Lower lobe of right lung (tissue), 2 donors: ENCODE data around the gene STON2. TPM values are rescaled to one million over a fixed set of nuclear protein-coding genes. Genes with fewer than 3 reads are reported as not detected.
"Not testable (repeated sequence)": the region's sequence is repeated elsewhere in the genome, so short reads cannot be mapped to it uniquely, and the experiment has no call there.

Experiments
- ATAC-seq, 2 donors: fragments of 200-7000 bp; cut with Tn5 transposase; one replicate each; pipeline ENCODE4 v1.9.1; 2020 to 2022; ENCODE audit warnings: mild to moderate bottlenecking in 2 of 2, moderate library complexity in 2 of 2
- DNase-seq: peaks from one replicate; pipeline ENCODE4 v3.0.0-alpha.2; 2020
- H3K27ac ChIP-seq: fragments of 200-600 bp; one replicate; pipeline ENCODE4 v1.8.0; 2022
- H3K27me3 ChIP-seq: fragments of 200-600 bp; one replicate; pipeline ENCODE4 v1.8.0; 2022; ENCODE audit warnings: low read depth
- H3K36me3 ChIP-seq: fragments of 200-600 bp; one replicate; pipeline ENCODE4 v1.8.0; 2022; ENCODE audit warnings: mild to moderate bottlenecking
- H3K4me1 ChIP-seq: fragments of 200-600 bp; one replicate; pipeline ENCODE4 v1.8.0; 2022
- H3K4me3 ChIP-seq: fragments of 200-600 bp; one replicate; pipeline ENCODE4 v1.8.0; 2022; ENCODE audit warnings: mild to moderate bottlenecking
- H3K9me3 ChIP-seq: fragments of 200-600 bp; one replicate; pipeline ENCODE4 v1.8.0; 2022
- intact Hi-C: fragments of 100-400 bp; cut with DNase I; formaldehyde crosslinking; loops from one replicate; pipeline ENCODE4 v1.11.0; 2022
- total RNA-seq: library from RNA; stranded (reverse); fragmentation: NEBNext Ultra II Directional; extraction: Animal tissue kit (Norgen Biotek cat#: 25700); gene quantifications from one replicate; pipeline ENCODE4 v1.2.1, GENCODE V29; 2021
- TF ChIP-seq, protein P1 (sequence below): fragments of 200-600 bp; IDR thresholded peaks from one replicate; pipeline ENCODE4 v1.8.0; 2022; ENCODE audit warnings: antibody characterized with exemption, mild to moderate bottlenecking
- donor health status: DM: no; HTN: yes; CAD: no; lungs with severe emphysema.

The STON2 gene
- total RNA-seq, 1 donor from 2014 or later, result 34.3 TPM

DNA sequence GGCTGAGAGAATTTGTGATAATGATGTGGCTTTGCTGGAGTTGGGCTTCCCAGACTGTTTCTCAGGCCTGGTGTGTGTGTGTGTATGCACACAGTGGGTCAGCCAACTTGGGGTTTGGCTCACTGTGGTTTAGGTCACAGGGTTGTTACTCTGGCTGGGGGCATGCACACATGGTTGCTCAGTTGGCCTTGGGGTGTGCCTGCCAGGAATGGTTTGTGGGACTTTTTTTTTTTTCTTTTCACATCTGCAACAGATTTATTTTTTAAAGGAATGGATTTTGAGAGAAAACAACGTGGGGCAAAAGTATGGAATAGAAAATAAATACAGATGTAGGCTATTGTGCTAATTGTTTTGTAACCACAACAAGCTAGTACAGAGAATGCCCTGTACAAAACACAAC is 154.4 kb downstream of the STON2 start:
- intact Hi-C loops, result no loop called here
- H3K27me3 ChIP-seq, result no peaks in the 10 kb centered on the region

GRCh38 chr14:81244431-81244830 is 155.7 kb downstream of the STON2 start:
- H3K36me3 ChIP-seq, H3K9me3 ChIP-seq, H3K27ac ChIP-seq, DNase-seq, H3K4me1 ChIP-seq, ATAC-seq, intact Hi-C loops, H3K27me3 ChIP-seq, H3K4me3 ChIP-seq: not testable (repeated sequence)

More for the DNA sequence above, 154.4 kb downstream of the STON2 start:
- Histone ChIP-seq H3K4me1 (no peaks in the 10 kb centered on the region), H3K27ac (no peak overlapping the region), H3K36me3 (no peaks in the 10 kb centered on the region), H3K9me3 (peaks cover 4% of the 10 kb centered on the region), H3K4me3 (no peak overlapping the region)
- ATAC-seq (no peak), DNase-seq (no peak)
- TF ChIP-seq, protein P1, sequence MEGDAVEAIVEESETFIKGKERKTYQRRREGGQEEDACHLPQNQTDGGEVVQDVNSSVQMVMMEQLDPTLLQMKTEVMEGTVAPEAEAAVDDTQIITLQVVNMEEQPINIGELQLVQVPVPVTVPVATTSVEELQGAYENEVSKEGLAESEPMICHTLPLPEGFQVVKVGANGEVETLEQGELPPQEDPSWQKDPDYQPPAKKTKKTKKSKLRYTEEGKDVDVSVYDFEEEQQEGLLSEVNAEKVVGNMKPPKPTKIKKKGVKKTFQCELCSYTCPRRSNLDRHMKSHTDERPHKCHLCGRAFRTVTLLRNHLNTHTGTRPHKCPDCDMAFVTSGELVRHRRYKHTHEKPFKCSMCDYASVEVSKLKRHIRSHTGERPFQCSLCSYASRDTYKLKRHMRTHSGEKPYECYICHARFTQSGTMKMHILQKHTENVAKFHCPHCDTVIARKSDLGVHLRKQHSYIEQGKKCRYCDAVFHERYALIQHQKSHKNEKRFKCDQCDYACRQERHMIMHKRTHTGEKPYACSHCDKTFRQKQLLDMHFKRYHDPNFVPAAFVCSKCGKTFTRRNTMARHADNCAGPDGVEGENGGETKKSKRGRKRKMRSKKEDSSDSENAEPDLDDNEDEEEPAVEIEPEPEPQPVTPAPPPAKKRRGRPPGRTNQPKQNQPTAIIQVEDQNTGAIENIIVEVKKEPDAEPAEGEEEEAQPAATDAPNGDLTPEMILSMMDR, result no peak

DNA sequence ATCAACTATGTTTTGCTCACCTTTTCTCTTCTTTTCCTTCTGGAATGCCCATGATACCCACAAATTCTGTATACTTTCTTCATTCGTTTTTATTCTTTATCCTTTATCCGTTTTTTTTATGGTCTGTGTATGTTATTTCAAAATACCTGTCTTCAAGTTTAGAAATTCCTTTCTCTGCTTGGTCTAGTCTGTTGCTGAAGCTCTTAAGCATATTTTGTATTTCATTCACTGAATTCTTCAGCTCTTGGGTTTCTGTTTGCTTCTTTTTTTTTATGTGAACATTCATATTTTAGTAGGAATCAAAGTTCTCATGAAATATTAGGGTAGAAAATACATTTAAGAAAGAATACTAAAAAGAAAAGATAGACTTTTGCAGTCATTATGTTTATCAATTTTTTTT is 156.6 kb downstream of the STON2 start:
- no peaks in the 10 kb centered on the region for H3K27me3 ChIP-seq
- ATAC-seq, result no peak
- H3K4me3 ChIP-seq, result no peak overlapping the region
- TF ChIP-seq, protein P1, result no peak
- DNase-seq, result no peak
- no peaks in the 10 kb centered on the region for H3K4me1 ChIP-seq
- H3K36me3 ChIP-seq, result no peaks in the 10 kb centered on the region
- H3K27ac ChIP-seq, result no peak overlapping the region
- H3K9me3 ChIP-seq, result peaks cover 4% of the 10 kb centered on the region
- intact Hi-C loops, result no loop called here

GRCh38 chr14:81236849-81237248 is 163.3 kb downstream of the STON2 start:
- intact Hi-C loops, H3K9me3 ChIP-seq, H3K4me3 ChIP-seq, H3K36me3 ChIP-seq, H3K27ac ChIP-seq, H3K4me1 ChIP-seq, ATAC-seq, H3K27me3 ChIP-seq, DNase-seq: not testable (repeated sequence)

DNA sequence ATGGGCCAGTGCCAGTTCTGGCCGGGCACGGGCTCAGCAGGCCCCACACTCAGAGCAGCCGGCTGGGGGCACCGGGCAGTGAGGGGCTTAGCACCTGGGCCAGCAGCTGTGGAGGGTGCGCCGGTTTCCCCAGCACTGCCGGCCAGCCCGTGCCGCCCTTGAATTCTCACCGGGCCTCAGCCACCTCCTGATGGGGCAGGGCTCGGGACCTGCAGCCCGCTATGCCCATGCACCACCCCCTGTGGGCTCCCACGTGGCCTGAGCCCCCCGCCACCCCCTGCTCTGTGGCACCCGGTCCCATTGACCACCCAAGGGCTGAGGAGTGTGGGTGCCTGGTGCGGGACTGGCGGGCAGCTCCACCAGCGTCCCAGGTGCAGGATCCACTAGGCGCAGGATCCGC is 164.0 kb downstream of the STON2 start:
- TF ChIP-seq, protein P1, result no peak
- intact Hi-C loops, result no loop called here
- no peak overlapping the region for H3K4me3 ChIP-seq
- ATAC-seq (no peak), DNase-seq (no peak)
- H3K9me3 ChIP-seq, result no peaks in the 10 kb centered on the region
- no peaks in the 10 kb centered on the region for H3K36me3 ChIP-seq
- H3K4me1 ChIP-seq, result no peaks in the 10 kb centered on the region
- H3K27ac ChIP-seq, result no peak overlapping the region
- no peaks in the 10 kb centered on the region for H3K27me3 ChIP-seq

DNA sequence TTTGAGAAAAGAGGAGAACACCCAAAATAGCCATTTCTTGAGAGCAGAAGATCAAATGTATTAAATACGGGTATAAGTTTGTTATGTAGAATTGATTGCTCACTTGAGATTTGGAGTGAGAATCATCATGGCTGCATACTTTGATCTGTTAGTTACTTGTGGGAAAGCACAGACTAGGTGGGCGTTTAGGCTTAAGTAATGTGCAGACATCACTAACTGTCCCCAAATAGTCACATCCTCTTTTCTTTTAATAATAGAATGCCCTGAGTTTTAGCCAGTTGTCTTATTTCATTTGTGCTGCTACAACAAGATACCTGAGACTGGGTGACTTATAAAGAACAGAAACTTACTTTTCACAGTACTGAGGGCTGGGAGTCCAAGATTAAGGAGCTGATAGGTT is 165.0 kb downstream of the STON2 start:
- DNase-seq (no peak), ATAC-seq (no peak)
- TF ChIP-seq, protein P1, result no peak
- H3K9me3 ChIP-seq, result no peaks in the 10 kb centered on the region
- intact Hi-C loops, result no loop called here
- H3K27me3 ChIP-seq, result no peaks in the 10 kb centered on the region
- no peak overlapping the region for H3K27ac ChIP-seq
- no peaks in the 10 kb centered on the region for H3K4me1 ChIP-seq
- H3K36me3 ChIP-seq, result no peaks in the 10 kb centered on the region
- H3K4me3 ChIP-seq, result no peak overlapping the region

GRCh38 chr14:81234278-81234677 is 165.8 kb downstream of the STON2 start:
- H3K4me1 ChIP-seq, result no peaks in the 10 kb centered on the region
- H3K27ac ChIP-seq, result no peak overlapping the region
- no peak for ATAC-seq
- H3K36me3 ChIP-seq, result no peaks in the 10 kb centered on the region
- TF ChIP-seq, protein P1, result no peak
- intact Hi-C loops, result no loop called here
- no peaks in the 10 kb centered on the region for H3K9me3 ChIP-seq
- H3K27me3 ChIP-seq, result no peaks in the 10 kb centered on the region
- no peak overlapping the region for H3K4me3 ChIP-seq
- DNase-seq, result no peak
